HUES48 (cell line): Measurements from ENCODE around the gene GSTM1.
"Not testable (repeated sequence)": the region's sequence is repeated elsewhere in the genome, so short reads cannot be mapped to it uniquely, and the experiment has no call there.

Experiments used
- H3K27ac ChIP-seq: one replicate; pipeline ENCODE4 v1.7.0; 2013; ENCODE audit warnings: low read depth, low read length, inconsistent platforms
- H3K27me3 ChIP-seq: 2 replicates; pipeline ENCODE4 v1.6.1; 2013; ENCODE audit warnings: mild to moderate bottlenecking, low read length; ENCODE audit not compliant: control insufficient read depth, insufficient read depth
- H3K36me3 ChIP-seq: 2 replicates; pipeline ENCODE4 v1.6.1; 2013; ENCODE audit warnings: low read length; ENCODE audit not compliant: control insufficient read depth, insufficient read depth
- H3K4me1 ChIP-seq: 2 replicates; pipeline ENCODE4 v1.6.1; 2013; ENCODE audit warnings: mild to moderate bottlenecking, low read length; ENCODE audit not compliant: control insufficient read depth, insufficient read depth
- H3K4me3 ChIP-seq: 2 replicates; pipeline ENCODE4 v1.5.1; 2013; ENCODE audit warnings: mild to moderate bottlenecking, low read depth, low read length
- H3K9ac ChIP-seq: 2 replicates; pipeline ENCODE4 v1.6.1; 2013; ENCODE audit warnings: mild to moderate bottlenecking, low read depth, low read length, moderate library complexity
- H3K9me3 ChIP-seq: 2 replicates; pipeline ENCODE4 v1.6.1; 2013; ENCODE audit warnings: low read length; ENCODE audit not compliant: control insufficient read depth, insufficient read depth

Gene GSTM1

DNA sequence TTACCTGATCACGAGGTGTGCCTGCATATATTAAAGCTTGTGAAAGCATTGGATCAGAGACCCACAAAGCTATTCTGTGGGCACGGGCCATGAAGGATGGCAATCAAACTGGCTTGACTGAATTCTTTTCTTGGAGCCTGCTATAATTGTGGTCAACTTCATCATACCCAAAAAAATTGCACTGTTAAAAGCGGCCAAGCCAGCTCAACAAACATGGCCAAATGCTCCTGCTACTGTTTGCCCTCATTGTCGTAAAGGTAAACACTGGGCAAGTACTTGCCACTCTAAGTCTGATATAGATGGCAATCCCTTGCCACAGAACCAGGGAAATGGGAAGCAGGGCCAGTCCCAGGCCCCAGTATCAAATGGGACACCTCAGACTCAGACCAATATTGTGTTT lies 17.8 kb downstream of the GSTM1 start:
- Histone ChIP-seq H3K9me3 (peaks cover 3% of the 10 kb centered on the region; the same call in 1 of the 2 replicates), H3K4me1 (no peaks in the 10 kb centered on the region), H3K36me3 (no peaks in the 10 kb centered on the region), H3K27me3 (no peaks in the 10 kb centered on the region), H3K4me3 (no peak overlapping the region), H3K9ac (no peak overlapping the region), H3K27ac (no peak overlapping the region)

DNA sequence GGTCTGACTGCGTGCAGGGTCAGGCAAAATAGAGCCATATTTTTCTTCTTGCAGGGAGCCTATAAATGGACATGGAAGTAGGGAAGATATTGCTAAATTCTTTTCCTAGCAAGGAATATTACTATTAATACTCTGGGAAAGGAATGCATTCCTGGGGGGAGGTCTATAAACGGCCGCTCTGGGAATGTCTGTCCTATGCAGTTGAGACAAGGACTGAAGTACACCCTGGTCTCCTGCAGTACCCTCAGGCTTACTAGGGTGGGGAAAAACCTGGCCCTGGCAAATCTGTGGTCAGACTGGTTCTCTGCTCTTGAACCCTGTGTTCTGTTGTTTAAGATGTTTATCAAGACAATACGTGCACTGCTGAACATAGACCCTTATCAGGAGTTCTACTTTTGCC lies 21.3 kb downstream of the GSTM1 start:
- H3K4me3 ChIP-seq, H3K4me1 ChIP-seq: not testable (repeated sequence)

DNA sequence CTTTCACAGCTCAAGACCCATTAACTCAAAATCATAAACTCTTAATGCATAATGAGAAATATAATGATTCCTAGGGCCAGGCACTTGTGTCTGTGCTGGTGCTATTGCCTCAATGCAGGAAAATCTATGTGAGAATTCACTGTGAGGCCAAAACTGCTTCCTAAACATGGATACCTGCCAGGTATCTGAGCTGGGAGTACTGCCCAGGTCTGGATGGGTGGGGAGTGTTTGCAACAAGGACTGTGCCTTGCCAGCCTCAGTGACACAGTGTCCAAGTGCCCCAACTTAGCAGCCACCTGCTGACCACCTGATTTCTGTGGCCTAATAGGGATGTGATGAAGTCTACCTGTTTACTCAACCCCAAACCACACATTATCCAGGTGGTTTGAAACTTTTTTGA lies 22.2 kb downstream of the GSTM1 start:
- not testable (repeated sequence) for H3K36me3 ChIP-seq, H3K4me3 ChIP-seq, H3K9ac ChIP-seq, H3K4me1 ChIP-seq, H3K27ac ChIP-seq, H3K27me3 ChIP-seq, H3K9me3 ChIP-seq

More for the DNA sequence above, 21.3 kb downstream of the GSTM1 start:
- H3K9ac ChIP-seq, H3K36me3 ChIP-seq, H3K27me3 ChIP-seq, H3K27ac ChIP-seq, H3K9me3 ChIP-seq: not testable (repeated sequence)

DNA sequence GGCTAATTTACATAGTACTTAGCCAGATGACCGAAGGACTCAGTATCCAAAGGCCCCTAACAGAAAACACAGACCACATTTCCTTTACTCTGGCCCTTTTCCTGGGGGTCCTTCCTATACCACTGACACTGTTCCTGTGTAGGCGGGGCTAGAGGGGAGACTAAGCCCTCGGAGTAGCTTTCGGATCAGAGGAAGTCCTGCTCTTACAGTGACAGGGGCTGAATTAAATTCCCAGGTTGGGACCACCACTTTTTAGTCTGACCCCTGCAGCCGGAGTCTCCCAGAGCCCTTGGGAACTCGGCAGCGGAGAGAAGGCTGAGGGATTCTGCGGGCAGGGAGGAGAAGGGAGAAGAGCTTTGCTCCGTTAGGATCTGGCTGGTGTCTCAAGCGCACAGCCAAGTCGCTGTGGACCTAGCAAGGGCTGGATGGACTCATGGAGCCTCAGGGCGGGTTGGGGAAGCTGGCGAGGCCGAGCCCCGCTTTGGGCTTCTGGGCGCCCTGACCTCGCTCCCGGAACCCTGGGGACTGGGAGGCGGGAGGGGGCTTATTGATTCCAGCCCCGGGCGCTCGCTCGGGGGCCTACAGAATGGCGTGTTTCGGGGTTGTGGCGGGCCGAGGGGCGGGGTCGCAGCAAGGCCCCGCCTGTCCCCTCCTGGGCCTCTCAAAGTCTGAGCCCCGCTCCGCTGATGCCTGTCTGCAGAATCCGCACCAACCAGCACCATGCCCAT lies 24.1 kb downstream of the GSTM1 start, which contains the start of gene GSTM5:
Gene GSTM5, plus strand, starts transcription at position 659 of the 728 bp plus-strand sequence. Its CDS starts 62 bp downstream, at position 721.
- H3K9ac ChIP-seq, H3K9me3 ChIP-seq, H3K4me3 ChIP-seq, H3K27ac ChIP-seq, H3K27me3 ChIP-seq, H3K4me1 ChIP-seq, H3K36me3 ChIP-seq: not testable (repeated sequence)

DNA sequence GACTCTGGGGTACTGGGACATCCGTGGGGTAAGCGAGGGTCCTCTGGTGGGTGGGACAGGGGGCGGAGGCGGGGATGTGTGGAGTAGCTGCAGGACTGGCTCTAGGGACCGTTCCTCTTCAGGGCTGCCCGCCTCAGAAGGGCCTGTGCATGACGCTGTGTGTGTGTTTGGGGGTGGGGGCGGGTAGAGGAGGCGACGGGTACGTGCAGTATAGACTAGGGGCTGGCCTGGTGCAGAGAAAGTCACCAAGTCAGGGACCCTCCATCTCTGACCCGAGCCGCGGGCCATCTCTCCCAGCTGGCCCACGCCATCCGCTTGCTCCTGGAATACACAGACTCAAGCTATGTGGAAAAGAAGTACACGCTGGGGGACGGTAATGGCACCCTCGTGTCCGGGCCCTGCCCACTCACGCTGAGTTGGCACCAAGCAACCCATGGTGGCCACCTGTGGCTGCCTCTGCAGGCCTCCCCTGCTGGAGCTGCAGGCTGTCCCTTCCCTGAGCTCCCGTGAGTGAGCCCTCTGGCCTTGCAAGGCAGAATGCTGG lies 24.8 kb downstream of the GSTM1 start:
- Histone ChIP-seq H3K27ac (no peak overlapping the region), H3K9ac (no peak overlapping the region), H3K36me3 (no peaks in the 10 kb centered on the region), H3K4me1 (no peaks in the 10 kb centered on the region), H3K9me3 (peaks cover 3% of the 10 kb centered on the region; the same call in 1 of the 2 replicates), H3K4me3 (no peak overlapping the region), H3K27me3 (no peaks in the 10 kb centered on the region)

DNA sequence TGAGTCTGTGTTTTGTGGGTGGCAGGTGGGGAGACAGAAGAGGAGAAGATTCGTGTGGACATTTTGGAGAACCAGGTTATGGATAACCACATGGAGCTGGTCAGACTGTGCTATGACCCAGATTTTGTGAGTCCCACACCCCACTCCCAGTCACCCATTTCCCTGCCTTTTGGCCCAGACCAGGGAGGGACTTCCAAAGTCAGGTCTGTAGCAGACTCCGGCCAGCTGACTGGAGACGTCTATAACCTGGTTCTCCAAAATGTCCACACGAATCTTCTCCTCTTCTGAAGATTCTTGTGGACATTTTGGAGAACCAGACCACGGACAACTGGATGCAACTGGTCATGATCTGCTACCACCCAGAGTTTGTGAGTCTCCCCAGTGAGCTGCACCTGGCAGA lies 26.0 kb downstream of the GSTM1 start:
- Histone ChIP-seq H3K9me3 (no peaks in the 10 kb centered on the region), H3K9ac (no peak overlapping the region), H3K36me3 (no peaks in the 10 kb centered on the region), H3K4me1 (no peaks in the 10 kb centered on the region), H3K4me3 (no peak overlapping the region), H3K27me3 (no peaks in the 10 kb centered on the region), H3K27ac (no peak overlapping the region)

DNA sequence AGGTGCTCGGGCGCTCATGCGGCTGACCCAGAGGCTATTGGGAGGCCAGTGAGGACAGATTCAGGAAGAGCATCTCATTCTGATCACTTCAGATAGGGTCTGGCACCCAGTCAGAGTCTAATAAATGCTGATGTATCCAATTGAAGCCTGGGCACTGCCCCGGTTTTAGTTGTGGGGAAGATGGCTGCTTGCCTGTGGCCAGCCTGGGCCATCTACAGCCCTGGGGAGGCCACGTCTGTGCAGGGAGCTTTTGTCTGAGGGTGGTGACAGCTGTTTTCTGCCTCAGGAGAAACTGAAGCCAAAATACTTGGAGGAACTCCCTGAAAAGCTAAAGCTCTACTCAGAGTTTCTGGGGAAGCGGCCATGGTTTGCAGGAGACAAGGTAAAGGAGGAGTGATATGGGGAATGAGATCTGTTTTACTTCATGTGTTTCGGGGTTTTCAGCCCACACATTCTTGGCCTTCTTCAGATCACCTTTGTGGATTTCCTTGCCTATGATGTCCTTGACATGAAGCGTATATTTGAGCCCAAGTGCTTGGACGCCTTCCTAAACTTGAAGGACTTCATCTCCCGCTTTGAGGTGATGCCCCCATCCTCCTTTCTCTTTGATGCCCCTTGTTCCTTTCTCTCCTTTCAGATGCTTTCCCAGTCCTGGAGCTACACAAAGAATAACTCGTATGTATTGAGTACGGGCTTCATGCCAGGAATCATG lies 27.2 kb downstream of the GSTM1 start:
- no peaks in the 10 kb centered on the region for H3K4me1 ChIP-seq
- no peak overlapping the region for H3K4me3 ChIP-seq
- H3K9me3 ChIP-seq = no peaks in the 10 kb centered on the region
- H3K27ac ChIP-seq = no peak overlapping the region
- H3K27me3 ChIP-seq = no peaks in the 10 kb centered on the region
- H3K9ac ChIP-seq = no peak overlapping the region
- H3K36me3 ChIP-seq = no peaks in the 10 kb centered on the region

DNA sequence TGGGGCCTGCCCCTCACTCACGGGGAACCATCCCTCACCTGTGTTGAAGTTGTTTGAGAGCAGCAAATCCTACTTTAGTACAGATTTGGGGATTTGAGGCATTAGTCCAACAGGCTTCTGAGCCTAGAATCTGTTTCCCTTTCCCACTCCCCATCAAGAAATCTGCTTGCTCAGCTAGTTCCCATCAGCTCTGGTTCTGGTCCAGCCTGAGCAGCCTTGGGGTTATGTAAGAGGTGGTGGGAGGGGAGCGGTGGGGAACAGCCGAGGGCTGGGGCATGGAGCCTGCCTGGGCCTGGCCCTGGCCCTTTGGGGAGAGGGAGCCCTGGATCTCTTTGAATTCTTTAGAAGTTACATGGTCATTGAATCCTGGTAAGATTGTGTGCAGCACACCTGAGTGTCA lies 28.5 kb downstream of the GSTM1 start:
- H3K27ac ChIP-seq = no peak overlapping the region
- H3K27me3 ChIP-seq = no peaks in the 10 kb centered on the region
- no peaks in the 10 kb centered on the region for H3K4me1 ChIP-seq
- H3K9ac ChIP-seq = no peak overlapping the region
- no peaks in the 10 kb centered on the region for H3K36me3 ChIP-seq
- H3K9me3 ChIP-seq = no peaks in the 10 kb centered on the region
- H3K4me3 ChIP-seq = no peak overlapping the region

DNA sequence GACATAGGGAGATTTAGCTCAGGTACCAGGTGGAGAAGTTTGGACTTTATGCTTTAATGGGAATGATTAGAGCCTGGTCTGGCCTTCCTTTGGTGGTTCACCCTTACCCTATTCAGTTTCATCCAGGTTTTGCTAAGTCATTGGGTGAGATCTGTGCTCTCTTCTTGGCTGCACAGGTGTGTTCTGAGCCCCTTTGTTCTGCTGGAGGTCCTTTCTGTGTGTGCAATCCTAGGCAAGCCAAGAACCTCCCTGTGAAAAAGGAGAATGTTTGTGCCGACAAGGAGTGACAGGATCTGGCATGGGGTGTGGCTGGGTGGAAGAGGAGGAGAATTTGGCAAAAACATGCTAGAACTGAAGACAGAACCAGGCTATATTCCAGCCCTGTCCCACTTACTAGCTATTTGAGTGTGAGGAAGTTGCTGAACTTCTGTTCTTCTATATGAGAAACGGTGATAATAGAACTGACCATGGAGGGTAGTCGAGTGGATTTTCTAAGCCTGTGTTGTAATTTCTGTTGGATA lies 29.0 kb downstream of the GSTM1 start:
- no peaks in the 10 kb centered on the region for H3K9me3 ChIP-seq
- no peak overlapping the region for H3K9ac ChIP-seq
- no peaks in the 10 kb centered on the region for H3K27me3 ChIP-seq
- H3K36me3 ChIP-seq = no peaks in the 10 kb centered on the region
- no peaks in the 10 kb centered on the region for H3K4me1 ChIP-seq
- no peak overlapping the region for H3K27ac ChIP-seq
- H3K4me3 ChIP-seq = no peak overlapping the region

DNA sequence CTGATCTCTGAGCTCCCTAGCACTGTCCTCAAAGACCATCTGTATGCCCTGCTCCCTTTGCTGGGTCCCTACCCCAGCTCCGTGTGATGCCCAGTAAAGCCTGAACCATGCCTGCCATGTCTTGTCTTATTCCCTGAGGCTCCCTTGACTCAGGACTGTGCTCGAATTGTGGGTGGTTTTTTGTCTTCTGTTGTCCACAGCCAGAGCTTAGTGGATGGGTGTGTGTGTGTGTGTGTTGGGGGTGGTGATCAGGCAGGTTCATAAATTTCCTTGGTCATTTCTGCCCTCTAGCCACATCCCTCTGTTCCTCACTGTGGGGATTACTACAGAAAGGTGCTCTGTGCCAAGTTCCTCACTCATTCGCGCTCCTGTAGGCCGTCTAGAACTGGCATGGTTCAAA lies 30.1 kb downstream of the GSTM1 start:
- H3K4me1 ChIP-seq = no peaks in the 10 kb centered on the region
- H3K9me3 ChIP-seq = no peaks in the 10 kb centered on the region
- H3K9ac ChIP-seq = no peak overlapping the region
- no peak overlapping the region for H3K4me3 ChIP-seq
- no peaks in the 10 kb centered on the region for H3K27me3 ChIP-seq
- no peak overlapping the region for H3K27ac ChIP-seq
- H3K36me3 ChIP-seq = no peaks in the 10 kb centered on the region

DNA sequence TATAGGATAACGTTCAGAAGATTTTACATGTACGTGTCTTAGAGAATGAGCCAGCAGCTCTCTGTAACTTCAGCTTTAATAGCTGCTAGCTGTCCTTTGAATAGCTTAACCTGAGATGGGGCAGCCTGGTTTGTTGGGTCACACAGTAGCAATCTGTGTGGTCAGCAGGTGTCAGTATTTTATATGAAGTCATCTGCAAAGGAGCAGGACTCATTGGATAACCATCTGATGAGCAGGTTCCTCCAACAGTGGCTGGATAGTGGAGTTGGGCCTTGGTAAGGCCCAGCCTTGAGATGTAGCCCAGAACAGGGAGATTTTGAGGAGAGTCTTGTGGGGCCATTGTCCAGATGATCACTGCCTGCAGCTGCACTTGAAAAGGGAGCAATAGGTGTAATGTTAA lies 30.9 kb downstream of the GSTM1 start:
- Histone ChIP-seq H3K27me3 (no peaks in the 10 kb centered on the region), H3K4me3 (no peak overlapping the region), H3K27ac (no peak overlapping the region), H3K36me3 (no peaks in the 10 kb centered on the region), H3K9ac (no peak overlapping the region), H3K9me3 (no peaks in the 10 kb centered on the region), H3K4me1 (no peaks in the 10 kb centered on the region)
